GM21447 (cell line): ENCODE measurements around the gene CASS4.
"Not testable (repeated sequence)": the region's sequence is repeated elsewhere in the genome, so short reads cannot be mapped to it uniquely, and the experiment has no call there.

Experiments used
- ATAC-seq: cut with Tn5 transposase; IDR thresholded peaks from one replicate; pipeline ENCODE4 v1.9.1; 2021; ENCODE audit not compliant: unreplicated experiment

CASS4 gene, protein sequence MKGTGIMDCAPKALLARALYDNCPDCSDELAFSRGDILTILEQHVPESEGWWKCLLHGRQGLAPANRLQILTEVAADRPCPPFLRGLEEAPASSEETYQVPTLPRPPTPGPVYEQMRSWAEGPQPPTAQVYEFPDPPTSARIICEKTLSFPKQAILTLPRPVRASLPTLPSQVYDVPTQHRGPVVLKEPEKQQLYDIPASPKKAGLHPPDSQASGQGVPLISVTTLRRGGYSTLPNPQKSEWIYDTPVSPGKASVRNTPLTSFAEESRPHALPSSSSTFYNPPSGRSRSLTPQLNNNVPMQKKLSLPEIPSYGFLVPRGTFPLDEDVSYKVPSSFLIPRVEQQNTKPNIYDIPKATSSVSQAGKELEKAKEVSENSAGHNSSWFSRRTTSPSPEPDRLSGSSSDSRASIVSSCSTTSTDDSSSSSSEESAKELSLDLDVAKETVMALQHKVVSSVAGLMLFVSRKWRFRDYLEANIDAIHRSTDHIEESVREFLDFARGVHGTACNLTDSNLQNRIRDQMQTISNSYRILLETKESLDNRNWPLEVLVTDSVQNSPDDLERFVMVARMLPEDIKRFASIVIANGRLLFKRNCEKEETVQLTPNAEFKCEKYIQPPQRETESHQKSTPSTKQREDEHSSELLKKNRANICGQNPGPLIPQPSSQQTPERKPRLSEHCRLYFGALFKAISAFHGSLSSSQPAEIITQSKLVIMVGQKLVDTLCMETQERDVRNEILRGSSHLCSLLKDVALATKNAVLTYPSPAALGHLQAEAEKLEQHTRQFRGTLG

DNA sequence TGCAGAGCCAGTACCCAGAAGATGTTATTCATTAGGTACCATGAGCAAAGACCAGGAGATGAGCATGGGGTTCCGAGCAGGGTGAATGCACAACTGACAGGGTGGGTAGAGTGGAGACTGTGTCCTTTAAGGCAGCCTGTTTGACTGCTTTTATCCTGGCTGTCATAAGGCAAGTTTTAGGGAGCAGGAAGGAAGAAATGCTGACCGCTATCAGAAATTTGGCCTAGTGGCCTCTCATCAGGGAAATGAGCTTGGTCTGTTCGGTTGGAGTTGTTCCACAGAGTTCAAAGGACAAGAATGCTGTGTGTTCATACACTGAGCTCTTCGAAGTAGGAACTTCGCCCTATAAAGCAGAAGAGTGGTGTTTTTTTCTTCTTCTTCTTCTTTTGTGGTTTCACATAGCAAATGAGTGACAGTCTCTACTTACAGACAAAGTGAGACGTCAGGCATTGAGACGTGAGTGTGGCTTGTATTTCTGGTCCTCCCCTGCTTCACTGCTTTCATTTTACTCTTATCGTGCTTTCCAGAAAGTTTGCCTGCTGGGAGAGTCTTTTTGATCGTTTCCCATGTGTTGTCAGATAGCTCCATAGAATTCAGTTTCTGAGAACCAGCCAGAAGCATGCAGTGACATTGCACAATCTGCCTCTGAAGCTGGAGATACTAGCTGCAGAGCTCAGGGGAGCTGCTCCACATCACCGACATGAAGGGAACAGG is at the start of gene CASS4:
Gene CASS4, plus strand, starts transcription at position 502 of the 714 bp plus-strand sequence. Its CDS starts 199 bp downstream, at position 701.
- ATAC-seq, result peak; percentile 73

DNA sequence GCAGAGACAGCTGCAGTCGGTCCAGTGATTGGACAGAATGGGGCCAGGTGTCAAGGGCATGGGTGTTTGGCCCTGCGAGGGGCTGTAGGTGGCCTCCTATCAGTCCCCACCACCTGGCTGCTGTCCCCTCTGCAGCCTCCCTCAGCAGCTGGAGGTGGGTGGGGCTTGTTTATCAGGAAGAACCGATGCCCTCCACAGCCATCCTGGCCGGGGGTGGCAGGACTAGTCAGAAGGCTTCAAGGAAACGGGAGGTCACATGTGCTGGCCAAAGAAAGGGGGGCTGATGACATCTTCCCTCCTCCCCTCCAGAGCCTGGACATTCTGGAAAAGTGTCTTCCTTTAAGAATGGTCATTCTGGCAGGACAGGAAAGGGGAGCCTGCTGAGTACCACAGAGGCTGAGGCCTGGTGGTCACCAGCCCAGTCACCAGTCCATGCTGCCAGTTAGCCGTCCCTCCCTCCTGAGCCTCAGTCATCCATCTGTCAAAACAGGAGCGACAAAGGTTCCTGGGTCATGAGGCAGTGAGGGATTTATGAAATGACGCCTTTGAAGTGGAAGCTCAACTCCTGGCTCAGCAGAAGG is 49.1 kb upstream of the CASS4 start:
- ATAC-seq, result no peak

DNA sequence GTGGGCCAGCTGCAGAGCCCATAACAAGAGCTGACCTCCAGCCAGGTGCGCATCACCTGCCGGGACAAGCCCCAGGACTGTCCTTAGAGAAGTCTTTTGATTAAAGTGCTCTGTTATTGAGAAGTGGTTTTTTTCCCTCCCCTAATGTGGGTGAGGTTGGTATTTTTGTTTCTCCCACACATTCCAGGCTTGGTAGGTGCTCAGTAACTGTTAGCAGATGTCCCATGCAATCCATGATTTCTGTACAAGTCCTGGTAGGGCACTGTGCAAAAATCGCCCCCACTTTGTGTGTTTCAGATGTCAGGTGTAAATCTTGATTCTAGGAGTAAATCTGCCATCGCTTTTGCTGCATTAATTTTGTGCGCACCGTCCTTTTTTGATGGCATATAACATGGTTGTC is 48.6 kb upstream of the CASS4 start:
- ATAC-seq, result no peak

DNA sequence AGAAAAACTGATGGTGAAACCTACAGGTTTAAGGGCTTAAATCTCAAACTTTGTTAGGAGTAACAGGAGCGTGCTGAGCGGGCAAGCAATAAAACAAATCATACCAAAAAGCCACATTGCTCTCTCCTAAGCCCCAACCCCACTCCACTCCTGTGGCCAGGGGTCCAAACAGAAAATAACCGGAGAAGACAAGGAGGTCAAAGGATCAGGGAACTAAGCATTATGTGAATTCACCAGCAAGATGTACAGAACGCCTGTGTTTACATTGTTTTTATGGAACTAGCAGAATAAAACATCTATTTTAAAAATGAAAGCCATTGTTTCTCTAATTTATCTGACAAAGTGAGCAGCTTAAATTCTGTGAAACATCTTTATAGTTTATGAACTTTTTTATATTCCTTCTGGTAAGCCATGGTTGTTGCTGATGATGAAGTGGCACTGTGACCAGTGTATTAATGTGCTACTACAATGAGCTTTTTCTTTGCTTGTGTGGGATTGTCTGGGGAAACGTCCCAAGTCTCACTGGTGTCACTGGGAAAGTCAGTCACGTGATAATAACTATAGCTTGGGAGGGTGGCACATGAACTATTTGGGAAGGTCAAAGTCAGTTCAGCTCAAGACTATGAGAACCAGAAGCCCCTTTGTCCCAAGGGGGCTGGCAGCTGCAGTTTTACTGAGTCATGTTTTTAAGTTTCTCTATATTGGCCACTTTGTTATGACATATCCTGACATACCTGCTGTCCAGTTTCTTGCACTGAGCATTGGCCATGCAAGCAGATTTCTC is 43.5 kb upstream of the CASS4 start:
- ATAC-seq, result no peak

DNA sequence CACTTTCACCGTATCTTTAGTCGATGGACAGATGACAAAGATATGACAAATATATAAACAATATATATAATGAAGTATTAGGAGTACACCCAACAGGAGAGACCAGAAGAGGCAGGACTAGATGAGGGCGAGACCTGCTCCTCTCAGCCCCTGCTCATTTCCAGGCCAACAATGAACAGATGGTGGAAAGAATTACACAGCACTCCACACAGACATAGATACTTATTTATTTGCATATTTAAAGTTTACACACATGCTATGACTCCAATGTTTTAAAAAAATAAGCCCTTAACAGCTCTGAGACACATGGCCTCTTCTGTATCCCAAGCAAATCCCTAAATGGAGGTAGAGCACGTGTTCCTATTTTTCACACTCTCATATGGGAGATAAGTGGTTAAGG is 42.9 kb upstream of the CASS4 start:
- no peak for ATAC-seq

DNA sequence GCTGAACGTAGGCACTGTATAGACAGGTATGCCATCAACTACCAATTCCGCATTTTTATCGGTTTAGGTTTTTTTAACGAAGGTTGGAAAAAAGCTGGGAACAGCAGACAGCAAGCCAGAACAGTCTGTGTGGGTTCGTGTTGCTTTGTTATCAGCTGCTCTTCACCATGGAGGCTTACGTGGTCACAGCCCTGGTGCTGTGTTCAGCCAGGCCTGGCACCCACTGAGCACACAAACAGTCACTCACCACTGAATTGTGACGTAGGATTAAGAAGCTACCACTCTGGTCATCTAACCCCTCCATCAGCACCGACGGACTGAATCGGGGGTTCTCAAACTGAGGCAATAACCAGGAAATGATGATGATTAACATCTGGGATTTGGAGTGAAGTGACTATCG is 40.1 kb upstream of the CASS4 start:
- no peak for ATAC-seq

DNA sequence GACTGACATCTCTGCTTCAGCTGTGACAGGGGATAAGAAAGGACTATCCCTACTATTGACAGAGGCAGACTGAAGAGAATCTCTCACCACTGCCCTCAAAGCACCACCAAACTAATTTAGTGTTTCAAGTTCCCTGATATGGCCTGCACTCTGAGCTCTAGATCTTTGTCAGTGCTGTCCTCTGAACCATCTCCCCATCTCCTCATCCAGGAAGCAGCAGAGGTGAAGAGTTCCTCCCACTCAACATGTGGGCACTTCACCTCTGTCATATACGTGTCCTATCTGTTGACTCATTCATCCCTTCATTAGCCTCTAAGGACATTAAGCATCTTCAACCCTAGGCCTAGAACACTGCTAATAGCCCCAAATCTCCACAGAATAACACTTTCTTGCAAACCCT is 39.2 kb upstream of the CASS4 start:
- ATAC-seq, result no peak

DNA sequence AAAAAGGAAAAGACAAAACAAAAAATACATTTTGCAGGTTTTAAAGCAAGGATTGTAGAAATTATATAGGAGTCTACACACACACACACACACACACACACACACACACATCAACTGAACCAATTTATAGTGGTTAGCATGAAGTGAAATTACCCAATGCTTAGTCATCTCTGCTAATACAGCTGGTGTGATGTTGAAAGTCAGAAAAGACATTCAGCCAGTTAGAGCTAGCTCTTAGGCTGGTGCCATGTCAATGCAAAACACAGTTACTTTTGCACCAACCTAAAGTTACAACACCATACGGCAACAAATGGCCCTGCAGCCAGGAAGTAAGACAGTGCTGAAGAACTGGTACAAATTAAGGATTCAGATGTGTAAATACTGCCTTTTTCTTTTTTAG is 38.1 kb upstream of the CASS4 start:
- no peak for ATAC-seq

DNA sequence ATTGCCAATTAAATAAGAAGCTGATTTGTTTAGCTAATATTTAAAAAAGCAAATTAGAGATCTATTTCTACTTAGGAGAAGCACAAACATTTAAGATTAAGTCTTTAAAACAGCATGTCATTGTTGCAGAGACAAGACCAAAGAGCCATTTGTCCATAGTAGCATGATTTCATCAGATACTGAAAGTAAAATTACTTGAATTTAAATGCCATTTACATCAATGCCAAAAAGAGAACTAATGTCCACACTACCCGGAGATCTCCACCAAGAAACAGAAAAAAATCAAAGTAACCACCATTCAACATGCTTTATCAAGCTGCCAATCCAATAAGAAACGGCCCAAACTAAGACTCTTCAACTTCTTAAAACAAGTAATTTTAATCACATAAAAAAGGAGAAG is 35.7 kb upstream of the CASS4 start:
- no peak for ATAC-seq

DNA sequence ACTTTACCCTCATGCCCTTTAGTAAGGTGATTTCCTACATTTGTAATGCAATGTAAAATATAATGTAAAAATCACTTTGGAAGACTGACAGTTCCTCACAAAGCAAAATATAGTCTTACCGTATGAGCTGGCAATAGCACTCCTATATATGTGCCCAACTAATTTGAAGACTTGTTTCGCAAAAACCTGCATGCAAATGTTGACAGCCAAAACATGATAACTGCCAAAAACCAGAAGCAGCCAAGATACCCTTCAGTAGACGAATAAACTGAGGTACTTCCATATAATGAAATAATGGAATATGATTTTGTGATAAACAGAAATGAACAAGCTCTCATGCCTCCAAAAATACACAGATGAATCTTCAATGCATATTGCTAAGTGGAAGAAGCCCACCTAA is 33.7 kb upstream of the CASS4 start:
- no peak for ATAC-seq

DNA sequence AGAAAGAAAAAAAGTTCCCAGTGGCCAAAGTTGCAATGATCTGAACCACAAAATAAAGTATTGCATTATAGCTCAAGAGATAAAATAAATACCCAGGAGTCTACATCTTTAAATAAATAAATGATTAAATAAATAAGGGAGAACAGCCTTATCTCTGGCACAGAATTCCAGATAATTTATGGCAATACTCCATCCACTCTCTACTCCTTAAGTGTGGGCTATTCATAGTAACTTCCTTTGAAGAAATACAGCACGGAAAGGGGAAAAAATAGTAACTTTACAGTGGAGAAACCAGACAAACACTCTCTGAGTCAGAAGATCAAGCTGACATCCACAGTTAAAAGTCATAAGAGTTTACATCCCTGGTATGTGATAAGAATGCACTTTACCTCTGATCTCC is 31.7 kb upstream of the CASS4 start:
- no peak for ATAC-seq

DNA sequence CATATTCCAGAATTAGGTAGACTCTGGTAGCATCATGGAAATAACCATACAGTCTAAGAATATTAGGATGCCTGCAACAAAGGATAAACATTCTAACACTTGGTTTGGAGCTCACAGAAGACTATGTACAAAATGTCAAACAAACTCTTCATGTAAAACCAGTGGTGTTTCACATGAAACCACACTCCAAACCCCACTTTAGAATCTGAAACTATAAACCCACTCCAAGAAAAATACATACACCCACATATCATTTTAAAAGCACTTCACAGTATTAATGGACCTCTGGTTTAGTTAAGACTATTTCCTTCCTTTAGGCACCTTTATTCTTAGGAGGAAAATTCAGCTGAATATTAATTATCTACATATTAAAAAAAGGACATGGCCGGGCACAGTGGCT is 30.6 kb upstream of the CASS4 start:
- ATAC-seq, result no peak

DNA sequence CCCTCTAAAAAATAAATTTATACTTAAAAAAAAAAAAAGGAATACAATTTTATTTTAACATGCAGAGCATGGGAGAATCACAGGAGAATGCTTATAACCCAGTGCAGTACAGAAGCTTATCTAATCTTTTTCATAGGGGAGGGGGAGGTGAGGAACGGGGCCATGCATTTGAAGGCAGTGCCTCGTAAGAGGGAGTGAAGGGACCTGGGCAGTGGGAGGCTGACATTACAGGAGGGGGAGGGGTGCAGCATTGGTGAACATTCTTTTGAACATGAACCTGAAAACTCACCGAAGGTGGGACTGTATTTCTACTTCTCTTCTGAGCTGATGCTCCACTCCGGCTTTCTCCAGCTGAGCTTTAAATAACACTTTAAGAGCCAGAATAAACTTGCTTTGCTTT is 29.4 kb upstream of the CASS4 start:
- ATAC-seq, result no peak

DNA sequence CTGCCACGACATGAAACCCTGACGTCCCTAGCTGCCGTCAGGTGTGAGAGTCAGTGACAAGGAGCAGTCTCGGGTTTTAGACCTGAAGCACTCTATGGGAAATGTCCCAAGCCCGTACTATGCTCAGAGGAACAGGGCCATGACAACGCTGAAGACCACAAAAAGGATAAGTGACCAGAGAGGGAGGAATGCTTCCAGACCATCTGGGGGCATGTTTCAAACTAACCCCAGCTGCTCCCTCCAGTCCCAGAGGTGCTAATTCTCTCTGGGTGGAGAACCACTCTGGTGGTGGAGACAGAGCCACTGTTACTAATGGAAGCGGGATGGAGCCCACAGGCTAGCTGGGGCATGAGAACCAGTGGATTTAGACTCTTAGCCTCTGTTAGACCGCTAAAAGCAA is 28.7 kb upstream of the CASS4 start:
- no peak for ATAC-seq

DNA sequence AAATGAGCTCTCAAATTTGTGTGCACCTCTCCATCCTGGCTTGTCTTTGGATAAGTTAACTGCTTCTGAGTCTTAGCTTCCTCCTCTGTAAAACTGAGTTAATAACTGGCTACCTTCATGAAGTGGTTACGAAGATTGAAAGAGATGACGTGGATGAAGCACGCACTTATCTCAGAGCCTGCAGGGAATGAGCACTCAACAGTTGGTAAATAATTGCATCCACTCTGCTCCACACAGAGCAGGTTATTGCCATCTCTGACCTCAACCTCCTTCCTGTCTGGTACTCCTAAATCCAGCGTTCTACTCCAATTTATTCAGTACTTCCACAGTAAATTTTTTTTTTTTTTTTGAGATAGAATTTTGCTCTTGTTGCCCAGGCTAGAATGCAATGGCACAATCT is 26.9 kb upstream of the CASS4 start:
- ATAC-seq, result no peak

DNA sequence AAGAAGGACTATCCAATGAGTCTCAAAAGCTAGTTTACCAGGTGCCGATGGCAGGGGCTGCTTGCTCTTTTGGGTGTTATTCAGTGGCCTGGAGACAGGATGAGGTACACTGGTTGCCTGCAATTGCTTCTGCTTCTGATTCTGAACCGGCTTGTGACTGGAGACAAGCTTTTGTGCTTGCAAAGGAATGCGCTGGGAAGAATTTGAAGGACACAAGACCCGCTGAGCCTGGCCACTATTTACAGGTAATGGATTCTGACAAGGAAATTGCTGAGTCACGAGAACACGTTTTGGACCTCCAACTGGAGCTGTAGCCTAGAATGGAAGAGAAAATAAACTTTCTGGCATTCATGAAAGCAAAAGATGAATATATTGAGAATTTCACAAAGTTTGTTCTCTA is 25.8 kb upstream of the CASS4 start:
- no peak for ATAC-seq

DNA sequence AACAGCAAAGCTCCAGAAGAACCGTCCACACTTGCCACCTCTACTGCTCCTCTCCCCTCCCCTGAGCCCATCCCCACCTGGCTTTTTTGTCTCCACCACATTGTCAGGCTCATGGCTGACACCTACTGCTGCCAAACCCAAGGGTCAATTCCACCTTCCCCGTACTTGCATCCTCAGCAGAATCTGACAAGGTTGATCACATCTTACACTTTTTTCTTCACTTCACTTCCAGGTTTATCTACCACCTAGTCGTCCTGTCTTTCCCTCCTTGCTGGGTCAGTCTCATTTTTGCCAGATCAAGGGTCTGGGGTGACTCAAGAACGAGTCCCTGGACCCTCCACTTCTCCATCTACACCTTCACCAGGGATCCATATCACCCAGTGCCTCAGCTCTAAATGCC is 23.2 kb upstream of the CASS4 start:
- ATAC-seq, result no peak

DNA sequence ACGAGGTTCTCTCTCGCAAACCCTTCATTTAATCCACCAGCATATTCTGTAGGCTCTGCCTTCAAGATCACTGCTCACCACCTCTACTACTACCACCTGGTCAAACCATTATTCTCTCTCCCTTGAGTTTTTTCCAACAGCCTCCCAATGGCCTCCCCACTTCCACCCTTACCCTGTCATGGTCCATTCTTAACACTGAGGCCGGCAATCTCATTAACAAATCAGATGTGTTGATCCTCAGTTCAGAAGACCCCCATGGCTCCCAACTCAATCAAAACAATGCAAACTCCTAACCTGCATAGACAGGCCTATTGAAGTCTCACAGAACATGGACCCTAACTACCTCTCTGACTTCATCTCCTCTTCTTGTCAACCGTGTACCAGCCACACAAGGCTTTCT is 22.3 kb upstream of the CASS4 start:
- no peak for ATAC-seq

DNA sequence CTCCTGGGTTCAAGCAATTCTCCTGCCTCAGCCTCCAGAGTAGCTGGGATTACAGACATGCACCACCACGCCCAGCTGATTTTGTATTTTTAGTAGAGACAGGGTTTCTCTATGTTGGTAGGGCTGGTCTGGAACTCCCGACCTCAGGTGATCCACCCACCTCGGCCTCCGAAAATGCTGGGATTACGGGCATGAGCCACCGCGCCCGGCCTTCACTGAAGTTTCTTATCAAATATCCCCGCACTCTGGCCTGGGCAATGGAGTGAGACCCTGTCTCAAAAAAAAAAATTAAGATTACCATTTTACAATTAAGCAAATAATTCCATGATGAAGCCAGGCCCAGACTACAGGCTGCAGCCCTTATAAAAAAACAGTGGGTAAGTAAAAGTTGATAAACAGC is 21.7 kb upstream of the CASS4 start:
- not testable (repeated sequence) for ATAC-seq

DNA sequence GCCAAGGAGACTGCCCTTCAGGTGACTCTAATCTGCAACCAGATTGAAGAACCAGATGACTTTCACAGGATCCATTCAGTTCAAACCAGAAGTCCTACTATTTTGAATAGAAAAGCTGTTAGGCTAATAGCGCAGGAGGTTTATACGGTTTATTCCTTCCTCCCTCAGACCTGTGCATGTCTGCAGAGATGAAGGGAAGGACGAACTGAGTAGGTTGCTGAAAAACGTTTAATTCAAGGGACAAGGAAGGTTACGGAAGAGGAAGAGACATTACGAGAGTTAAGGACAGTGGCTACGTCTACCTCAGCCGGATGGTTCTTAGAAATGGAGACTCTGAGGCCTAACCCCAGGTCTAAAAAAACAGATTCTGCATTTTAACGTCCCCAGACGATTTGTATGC is 21.0 kb upstream of the CASS4 start:
- no peak for ATAC-seq
